ENCODE results near the gene RELB.
"Not testable (repeated sequence)": the region's sequence is repeated elsewhere in the genome, so short reads cannot be mapped to it uniquely, and the experiment has no call there.

RELB gene, protein sequence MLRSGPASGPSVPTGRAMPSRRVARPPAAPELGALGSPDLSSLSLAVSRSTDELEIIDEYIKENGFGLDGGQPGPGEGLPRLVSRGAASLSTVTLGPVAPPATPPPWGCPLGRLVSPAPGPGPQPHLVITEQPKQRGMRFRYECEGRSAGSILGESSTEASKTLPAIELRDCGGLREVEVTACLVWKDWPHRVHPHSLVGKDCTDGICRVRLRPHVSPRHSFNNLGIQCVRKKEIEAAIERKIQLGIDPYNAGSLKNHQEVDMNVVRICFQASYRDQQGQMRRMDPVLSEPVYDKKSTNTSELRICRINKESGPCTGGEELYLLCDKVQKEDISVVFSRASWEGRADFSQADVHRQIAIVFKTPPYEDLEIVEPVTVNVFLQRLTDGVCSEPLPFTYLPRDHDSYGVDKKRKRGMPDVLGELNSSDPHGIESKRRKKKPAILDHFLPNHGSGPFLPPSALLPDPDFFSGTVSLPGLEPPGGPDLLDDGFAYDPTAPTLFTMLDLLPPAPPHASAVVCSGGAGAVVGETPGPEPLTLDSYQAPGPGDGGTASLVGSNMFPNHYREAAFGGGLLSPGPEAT
- total RNA-seq: 77.6 to 113 reads per million in 2 donors

GRCh38 chr19:45001087-45001739 lies at the start of gene RELB:
TSS of gene RELB (plus strand) at chr19:45001464. CDS start at chr19:45001580, 116 bp downstream.
- peak; percentile 99 for DNase-seq

DNA sequence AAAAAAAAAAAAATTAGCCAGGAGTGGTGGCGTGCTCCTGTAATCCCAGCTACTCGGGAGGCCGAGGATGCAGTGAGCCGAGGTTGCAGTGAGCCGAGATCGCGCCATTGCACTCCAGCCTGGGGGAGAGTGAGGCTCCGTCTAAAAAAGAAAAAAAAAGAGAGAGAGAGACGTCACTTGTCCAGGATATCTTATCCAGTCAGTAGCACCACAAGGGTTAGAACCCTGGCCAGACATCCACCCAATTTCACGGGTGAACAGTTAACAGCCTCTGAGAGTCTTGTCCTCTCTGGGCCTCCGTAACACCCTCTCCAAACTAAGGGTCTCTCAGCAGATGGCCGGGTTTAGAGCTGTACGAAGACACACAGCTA lies 47.0 kb upstream of the RELB start:
- DNase-seq: no peak

DNA sequence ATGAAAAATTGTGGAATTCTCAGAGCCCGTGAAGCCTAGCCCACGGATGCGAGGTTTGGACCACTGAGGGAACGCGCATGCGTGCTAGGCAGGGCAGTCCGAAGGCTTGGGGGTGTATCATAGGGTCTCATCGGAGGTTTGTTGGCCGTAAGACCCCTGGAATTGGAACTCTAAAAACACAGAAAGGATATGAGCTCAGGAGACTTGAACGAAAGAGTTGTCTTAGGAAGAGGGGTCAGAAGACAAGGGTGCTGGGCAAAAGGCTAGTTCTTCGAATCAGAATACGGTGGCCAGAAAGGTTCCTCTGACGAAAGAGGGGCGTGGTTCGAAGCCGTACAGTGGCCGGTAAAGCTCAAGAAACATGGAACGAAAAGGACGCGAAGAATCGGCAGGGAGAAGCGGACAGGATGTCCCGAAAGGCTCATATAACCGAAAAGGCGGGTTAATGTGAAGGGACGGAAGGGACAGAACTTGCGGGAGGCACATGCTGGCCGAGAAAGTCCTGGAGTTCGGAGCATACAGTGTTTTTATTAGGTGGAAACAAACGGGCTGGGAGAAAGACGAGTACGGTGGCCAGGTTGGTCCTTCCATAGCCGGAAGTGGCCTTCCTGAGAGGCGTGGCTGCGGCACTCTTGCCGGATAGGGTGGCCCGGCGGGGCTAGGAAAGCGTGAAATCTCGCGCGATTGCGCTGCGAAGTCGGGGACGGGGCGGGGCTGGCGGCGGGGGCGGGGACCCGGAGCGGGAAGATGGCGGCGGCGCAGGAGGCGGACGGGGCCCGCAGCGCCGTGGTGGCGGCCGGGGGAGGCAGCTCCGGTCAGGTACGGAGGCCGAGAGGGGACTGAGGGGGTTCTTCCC lies 46.4 kb upstream of the RELB start, which contains the start of gene CLPTM1:
Gene CLPTM1, plus strand, starts transcription at position 732 of the 856 bp plus-strand sequence. Its CDS starts 16 bp downstream, at position 748.
- peak; percentile 97 for DNase-seq

- DNase-seq: no peak
These were observed 45.5 kb upstream of the RELB start for GRCh38 chr19:44955505-44956439.

- no peak for DNase-seq
These were observed 43.7 kb upstream of the RELB start for GRCh38 chr19:44957526-44957925.

- no peak for DNase-seq
These were observed 43.2 kb upstream of the RELB start for GRCh38 chr19:44958090-44958489.

- DNase-seq: no peak
These were observed 41.6 kb upstream of the RELB start for GRCh38 chr19:44959691-44960090.

- DNase-seq: no peak
These were observed 40.1 kb upstream of the RELB start for GRCh38 chr19:44960906-44961728.

GRCh38 chr19:44961821-44962220 lies 39.4 kb upstream of the RELB start:
- no peak for DNase-seq

- DNase-seq: no peak
These were observed 33.1 kb upstream of the RELB start for GRCh38 chr19:44968118-44968517.

DNA sequence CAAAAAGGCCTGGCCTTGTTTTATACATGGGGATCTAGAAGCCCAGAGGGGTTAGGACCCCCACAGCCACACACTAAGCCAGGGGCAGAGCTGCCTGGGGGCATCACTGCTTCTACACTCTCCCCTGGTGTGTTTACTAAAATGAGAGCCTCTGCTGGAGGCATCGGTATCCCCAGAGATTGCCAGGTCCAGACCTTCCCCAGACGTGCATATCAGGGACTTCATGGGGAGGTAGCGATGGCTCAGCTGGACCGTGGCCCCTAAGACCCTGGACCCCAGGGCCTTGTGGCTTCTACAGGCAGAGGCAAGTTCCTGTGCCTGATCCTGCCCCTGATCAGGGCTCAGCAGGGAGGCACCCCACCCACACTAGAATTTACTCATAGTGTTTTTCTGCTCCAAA lies 32.6 kb upstream of the RELB start:
- DNase-seq: no peak

DNA sequence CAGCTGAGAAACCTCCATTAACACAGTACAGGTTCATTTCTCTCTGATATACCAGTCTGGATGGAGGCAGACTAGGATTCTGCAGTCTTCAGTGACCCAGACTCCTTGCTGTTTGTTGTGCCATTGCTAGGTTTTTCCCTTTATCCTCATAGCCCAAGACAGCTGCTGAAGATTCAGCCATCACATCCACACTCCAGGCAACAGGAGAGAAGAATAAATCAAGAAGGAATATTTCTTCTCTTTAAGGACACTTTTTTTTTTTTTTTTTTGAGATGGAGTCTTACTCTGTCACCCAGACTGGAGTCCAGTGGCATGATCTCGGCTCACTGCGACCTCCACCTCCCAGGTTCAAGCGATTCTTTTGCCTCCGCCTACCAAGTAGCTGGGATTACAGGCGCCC lies 31.8 kb upstream of the RELB start:
- DNase-seq: no peak

GRCh38 chr19:44971451-44971850 lies 29.8 kb upstream of the RELB start:
- DNase-seq: not testable (repeated sequence)

- DNase-seq: no peak
These were observed 28.5 kb upstream of the RELB start for GRCh38 chr19:44972802-44973201.

DNA sequence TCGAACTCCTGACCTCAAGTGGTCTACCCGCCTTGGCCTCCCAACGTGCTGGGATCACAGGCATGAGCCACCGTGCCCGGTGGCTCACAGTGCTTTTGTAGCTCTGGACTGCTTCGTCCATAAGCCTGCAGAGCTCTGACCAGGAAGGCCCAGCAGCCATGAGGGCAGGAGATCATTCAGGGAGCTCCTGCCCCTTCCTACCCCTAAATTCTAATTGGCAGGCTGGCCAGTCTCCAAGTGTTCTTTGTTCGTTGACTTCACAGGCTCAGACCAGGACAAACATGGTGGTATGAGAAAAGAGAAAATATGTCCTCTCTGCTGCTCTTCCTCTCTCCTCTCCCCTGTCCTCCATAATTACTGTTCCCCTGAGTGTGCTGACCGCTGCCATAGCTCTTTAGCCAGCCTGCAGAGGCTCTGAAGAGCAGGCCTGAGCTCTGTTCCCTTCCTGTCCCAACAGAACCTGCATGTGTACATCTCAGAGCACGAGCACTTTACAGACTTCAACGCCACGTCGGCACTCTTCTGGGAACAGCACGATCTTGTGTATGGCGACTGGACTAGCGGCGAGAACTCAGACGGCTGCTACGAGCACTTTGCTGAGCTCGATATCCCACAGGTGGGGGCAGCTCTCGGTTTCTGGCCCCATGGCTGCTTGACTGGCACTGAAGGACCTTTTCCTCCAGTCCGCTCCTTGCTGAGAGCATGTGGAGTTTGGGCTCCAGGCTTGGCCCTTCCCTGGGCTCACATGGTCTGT lies 27.1 kb upstream of the RELB start:
- DNase-seq: no peak

DNA sequence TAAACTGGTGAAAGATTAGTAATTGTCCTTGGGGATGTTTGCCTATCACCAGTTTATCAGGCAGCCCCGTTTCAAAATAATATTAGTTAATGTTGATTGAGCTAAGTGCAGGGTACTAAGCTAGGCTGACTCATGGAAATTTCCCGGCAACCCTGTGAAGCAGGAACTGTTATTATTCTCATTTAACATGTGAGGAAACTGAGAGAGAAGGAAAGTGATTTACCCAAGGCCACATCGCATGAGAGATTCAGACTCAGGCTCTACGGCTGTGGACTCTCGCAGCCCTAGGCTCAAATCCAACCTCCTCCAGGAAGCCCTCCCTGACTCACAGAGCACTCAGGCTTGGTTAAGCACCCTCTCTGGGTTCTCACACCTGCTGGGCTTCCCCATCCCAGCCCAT lies 26.4 kb upstream of the RELB start:
- DNase-seq: no peak

- DNase-seq: no peak
These were observed 25.8 kb upstream of the RELB start for GRCh38 chr19:44975444-44975843.

- no peak for DNase-seq
These were observed 17.3 kb upstream of the RELB start for GRCh38 chr19:44984005-44984404.

- DNase-seq: no peak
These were observed 15.8 kb upstream of the RELB start for GRCh38 chr19:44985445-44985844.

GRCh38 chr19:44986389-44986788 lies 14.9 kb upstream of the RELB start:
- DNase-seq: no peak
